ENCODE data around the gene CCDC197. TPM values are rescaled to one million over a fixed set of nuclear protein-coding genes. Genes with fewer than 3 reads are reported as not detected.

The CCDC197 gene
- total RNA-seq, 1 donor: not detected

- DNase-seq (ENCODE audit: low read depth in 2 of 3, low spot score in 2 of 3): no peak
These were observed 1.1 kb downstream of the CCDC197 start for GRCh38 chr14:93997916-93998870.

- no peak for DNase-seq (ENCODE audit: low read depth in 2 of 3, low spot score in 2 of 3)
These were observed 1.8 kb downstream of the CCDC197 start for GRCh38 chr14:93998871-93999403.

GRCh38 chr14:93999573-93999972 is 2.5 kb downstream of the CCDC197 start:
- DNase-seq (ENCODE audit: low read depth in 2 of 3, low spot score in 2 of 3): no peak

- DNase-seq (ENCODE audit: low read depth in 2 of 3, low spot score in 2 of 3): no peak
These were observed 3.2 kb downstream of the CCDC197 start for GRCh38 chr14:94000267-94000666.

GRCh38 chr14:94001016-94001415 is 3.9 kb downstream of the CCDC197 start:
- DNase-seq (ENCODE audit: low read depth in 2 of 3, low spot score in 2 of 3): no peak

GRCh38 chr14:94001501-94002396 is 4.6 kb downstream of the CCDC197 start:
- DNase-seq (ENCODE audit: low read depth in 2 of 3, low spot score in 2 of 3): peak; percentile 47 to 59 (median 48)

GRCh38 chr14:94003397-94003796 is 6.3 kb downstream of the CCDC197 start:
- no peak for DNase-seq (ENCODE audit: low read depth in 2 of 3, low spot score in 2 of 3)

GRCh38 chr14:94004015-94004414 is 6.9 kb downstream of the CCDC197 start:
- DNase-seq (ENCODE audit: low read depth in 2 of 3, low spot score in 2 of 3): no peak

GRCh38 chr14:94005324-94006073 is 8.4 kb downstream of the CCDC197 start:
- no peak for DNase-seq (ENCODE audit: low read depth in 2 of 3, low spot score in 2 of 3)

GRCh38 chr14:94008234-94008633 is 11.1 kb downstream of the CCDC197 start:
- no peak for DNase-seq (ENCODE audit: low read depth in 2 of 3, low spot score in 2 of 3)

- no peak for DNase-seq (ENCODE audit: low read depth in 2 of 3, low spot score in 2 of 3)
These were observed 12.7 kb downstream of the CCDC197 start for GRCh38 chr14:94009767-94010166.

GRCh38 chr14:94010625-94011024 is 13.5 kb downstream of the CCDC197 start:
- DNase-seq (ENCODE audit: low read depth in 2 of 3, low spot score in 2 of 3): no peak

GRCh38 chr14:94011795-94012194 is 14.7 kb downstream of the CCDC197 start:
- peak in 1 of 3 donors; percentile 46 for DNase-seq (ENCODE audit: low read depth in 2 of 3, low spot score in 2 of 3)

GRCh38 chr14:94014382-94014781 is 17.3 kb downstream of the CCDC197 start:
- no peak for DNase-seq (ENCODE audit: low read depth in 2 of 3, low spot score in 2 of 3)

- DNase-seq (ENCODE audit: low read depth in 2 of 3, low spot score in 2 of 3): no peak
These were observed 18.1 kb downstream of the CCDC197 start for GRCh38 chr14:94015223-94015622.

GRCh38 chr14:94016446-94016976 is 19.4 kb downstream of the CCDC197 start:
- no peak for DNase-seq (ENCODE audit: low read depth in 2 of 3, low spot score in 2 of 3)

- no peak for DNase-seq (ENCODE audit: low read depth in 2 of 3, low spot score in 2 of 3)
These were observed 21.2 kb downstream of the CCDC197 start for GRCh38 chr14:94018308-94018707.

GRCh38 chr14:94019329-94019728 is 22.2 kb downstream of the CCDC197 start:
- no peak for DNase-seq (ENCODE audit: low read depth in 2 of 3, low spot score in 2 of 3)

GRCh38 chr14:94020267-94020666 is 23.2 kb downstream of the CCDC197 start:
- no peak for DNase-seq (ENCODE audit: low read depth in 2 of 3, low spot score in 2 of 3)

- DNase-seq (ENCODE audit: low read depth in 2 of 3, low spot score in 2 of 3): no peak
These were observed 23.9 kb downstream of the CCDC197 start for GRCh38 chr14:94021001-94021400.
